H1 (cell line): Measurements from ENCODE around the gene FAF2.

Experiments used
- CTCF ChIP-seq, 3 experiments: IDR thresholded peaks; 1 replicate in 2 of 3; 2 replicates in 1 of 3; pipeline versions ENCODE4 v1.5.1 to v1.6.1; 2011; ENCODE audit warnings: low read length in 3 of 3, mild to moderate bottlenecking in 3 of 3, inconsistent platforms in 2 of 3, low read depth in 1 of 3, moderate library complexity in 1 of 3; ENCODE audit not compliant: insufficient read depth in 1 of 3; ENCODE audit errors: control extremely low read depth in 1 of 3
- POLR2AphosphoS5 ChIP-seq: IDR thresholded peaks from 2 replicates; pipeline ENCODE4 v1.6.1; 2011; ENCODE audit warnings: low read depth, low read length

GRCh38 chr5:176415240-176415951 is 32.8 kb upstream of the FAF2 start:
- no peak for TF ChIP-seq POLR2AphosphoS5
- TF ChIP-seq CTCF (IDR thresholded peaks at IDR 0.05; ENCODE audit: control extremely low read depth in 1 of 3, insufficient read depth in 1 of 3, low read depth in 1 of 3, low read length in 3 of 3) = no peak
